Stimulated activated memory B cell treated with anti-CD40 and anti-IgM and Interleukin-4, amounts not matched to agents 10 μg/mL and 1 μg/mL and 100 μg/mL, for 72 hours (primary cell): Measurements from ENCODE around the gene PALM2AKAP2.

Source experiments
- ATAC-seq: fragments of 150-1000 bp; cut with Tn5 transposase; 2 replicates; pipeline ENCODE4 v1.10.0; 2021
- H3K27ac Mint-ChIP-seq: one replicate; pipeline ENCODE4 v1.8.0; 2022; ENCODE audit warnings: mild to moderate bottlenecking, mixed read lengths
- H3K27me3 Mint-ChIP-seq: one replicate; pipeline ENCODE4 v1.8.0; 2022; ENCODE audit warnings: mixed read lengths
- H3K36me3 Mint-ChIP-seq: one replicate; pipeline ENCODE4 v1.8.0; 2022; ENCODE audit warnings: mixed read lengths
- H3K4me1 Mint-ChIP-seq: one replicate; pipeline ENCODE4 v1.8.0; 2022; ENCODE audit warnings: mixed read lengths
- H3K4me3 Mint-ChIP-seq: one replicate; pipeline ENCODE4 v1.8.0; 2022; ENCODE audit warnings: mild to moderate bottlenecking, moderate library complexity, mixed read lengths
- H3K9me3 Mint-ChIP-seq: one replicate; pipeline ENCODE4 v1.8.0; 2022; ENCODE audit warnings: mixed read lengths

PALM2AKAP2 gene

DNA sequence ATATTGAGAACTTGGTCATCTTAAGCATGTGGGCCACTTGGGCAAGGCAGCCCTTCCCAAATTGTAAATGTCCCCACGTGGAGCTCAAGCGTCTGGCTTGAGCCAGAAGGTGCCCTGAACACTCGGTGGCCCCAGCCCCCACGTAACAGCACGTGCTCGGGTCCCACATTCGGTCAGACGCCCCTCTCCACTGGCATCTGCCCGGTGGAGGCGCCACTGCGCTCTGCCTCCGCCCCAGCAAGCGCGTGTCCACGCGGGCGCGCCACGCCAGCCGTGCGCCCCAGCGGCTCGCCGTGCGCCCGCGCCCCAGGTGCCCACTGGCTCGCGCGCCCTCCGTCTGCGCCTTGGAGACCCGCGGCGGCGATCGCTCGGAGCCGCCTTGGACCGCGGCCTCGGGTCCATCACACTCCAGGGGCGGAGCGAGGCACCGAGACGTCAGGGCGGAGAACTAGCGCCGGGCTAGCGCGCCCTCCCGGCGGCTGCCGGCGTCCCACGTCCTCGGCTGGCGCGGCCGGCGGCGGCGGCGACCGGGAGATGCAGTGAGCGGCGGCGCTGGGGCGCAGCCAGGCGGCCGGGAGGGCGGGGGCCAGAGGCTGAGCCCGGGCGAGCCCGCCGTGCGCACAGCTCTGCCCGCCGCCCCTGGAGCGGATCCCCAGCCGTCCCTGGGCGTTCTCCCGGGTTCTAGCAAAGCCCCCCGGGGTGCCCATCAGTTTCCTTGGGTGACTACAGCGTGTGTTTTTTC, at the start of gene PALM2AKAP2:
TSS of gene PALM2AKAP2 (plus strand) at position 488 of the 742 bp plus-strand sequence. CDS start 291 bp downstream, outside the sequence.
- no peaks in the 10 kb centered on the region for H3K36me3 Mint-ChIP-seq
- no peak for ATAC-seq
- no peak within 1 kb of the TSS for H3K27ac Mint-ChIP-seq
- H3K27me3 Mint-ChIP-seq, result peaks cover 59% of the 10 kb centered on the region
- peaks cover 3% of the 10 kb centered on the region for H3K9me3 Mint-ChIP-seq
- H3K4me1 Mint-ChIP-seq, result no peaks in the 10 kb centered on the region
- H3K4me3 Mint-ChIP-seq, result no peak within 1 kb of the TSS

DNA sequence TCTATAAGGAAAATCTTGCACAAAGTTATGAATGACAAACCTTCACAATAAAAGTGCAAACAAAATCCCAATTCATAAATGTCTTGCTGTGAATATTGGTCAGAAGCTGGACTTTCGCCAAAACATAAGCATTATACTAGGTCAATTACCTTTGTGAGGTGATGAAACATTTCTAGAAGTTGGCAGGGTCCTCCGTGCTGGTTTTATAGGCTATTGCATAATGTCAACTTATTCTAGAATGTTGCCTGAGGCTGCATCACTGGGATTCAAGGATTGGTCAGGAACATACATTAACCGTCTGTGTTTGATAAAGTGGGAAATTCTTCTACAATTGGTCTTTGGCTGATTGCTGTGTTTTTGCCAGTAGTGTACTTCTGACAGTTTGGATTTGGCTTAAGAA, 49.8 kb upstream of the PALM2AKAP2 start:
- no peak overlapping the region for H3K27ac Mint-ChIP-seq
- H3K4me1 Mint-ChIP-seq, result no peaks in the 10 kb centered on the region
- peaks cover 38% of the 10 kb centered on the region for H3K27me3 Mint-ChIP-seq
- no peaks in the 10 kb centered on the region for H3K36me3 Mint-ChIP-seq
- no peak overlapping the region for H3K4me3 Mint-ChIP-seq
- no peaks in the 10 kb centered on the region for H3K9me3 Mint-ChIP-seq
- ATAC-seq, result no peak

DNA sequence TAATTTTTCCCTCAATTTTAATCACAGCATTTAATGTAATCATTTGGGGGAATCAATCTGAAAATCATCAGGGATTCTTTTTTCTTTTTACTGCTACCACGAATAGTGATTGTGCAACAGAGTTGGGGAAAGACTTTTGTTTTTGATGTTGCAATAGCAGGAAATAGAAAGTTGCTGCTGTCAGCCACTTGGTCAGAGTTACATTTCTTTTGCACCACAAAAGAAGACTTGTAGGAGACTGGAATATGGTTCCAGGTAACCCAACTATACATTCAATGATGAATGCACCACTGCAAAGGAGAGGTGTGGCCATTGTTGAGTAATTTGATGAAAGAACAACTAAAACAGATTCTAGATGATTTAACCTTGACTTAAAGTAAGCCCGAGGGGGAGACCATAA, 46.3 kb upstream of the PALM2AKAP2 start:
- H3K27ac Mint-ChIP-seq, result no peak overlapping the region
- ATAC-seq, result no peak
- H3K36me3 Mint-ChIP-seq, result no peaks in the 10 kb centered on the region
- H3K4me1 Mint-ChIP-seq, result no peaks in the 10 kb centered on the region
- no peak overlapping the region for H3K4me3 Mint-ChIP-seq
- H3K9me3 Mint-ChIP-seq, result no peaks in the 10 kb centered on the region
- peaks cover 29% of the 10 kb centered on the region for H3K27me3 Mint-ChIP-seq

DNA sequence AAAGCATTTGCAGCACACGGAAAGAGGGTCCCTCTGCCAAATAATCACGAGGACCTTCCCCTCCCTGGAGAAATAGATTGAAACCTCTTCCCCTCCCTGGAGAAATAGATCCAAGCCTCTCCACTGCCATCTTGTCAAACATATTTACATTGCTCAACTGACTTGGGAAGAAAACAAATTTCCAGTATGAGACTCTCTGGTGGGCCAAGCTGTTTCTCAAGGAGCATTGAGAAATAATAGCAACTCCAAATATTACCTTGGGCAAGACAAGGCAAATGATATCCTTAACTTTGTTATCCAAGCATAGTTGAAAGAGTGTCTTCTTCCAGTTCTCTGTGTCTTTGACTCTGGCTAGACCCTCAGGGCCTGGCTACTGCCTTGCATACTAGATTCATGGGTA, 45.2 kb upstream of the PALM2AKAP2 start:
- H3K9me3 Mint-ChIP-seq, result no peaks in the 10 kb centered on the region
- no peak overlapping the region for H3K27ac Mint-ChIP-seq
- no peaks in the 10 kb centered on the region for H3K36me3 Mint-ChIP-seq
- no peaks in the 10 kb centered on the region for H3K4me1 Mint-ChIP-seq
- H3K4me3 Mint-ChIP-seq, result no peak overlapping the region
- no peak for ATAC-seq
- peaks cover 25% of the 10 kb centered on the region for H3K27me3 Mint-ChIP-seq

DNA sequence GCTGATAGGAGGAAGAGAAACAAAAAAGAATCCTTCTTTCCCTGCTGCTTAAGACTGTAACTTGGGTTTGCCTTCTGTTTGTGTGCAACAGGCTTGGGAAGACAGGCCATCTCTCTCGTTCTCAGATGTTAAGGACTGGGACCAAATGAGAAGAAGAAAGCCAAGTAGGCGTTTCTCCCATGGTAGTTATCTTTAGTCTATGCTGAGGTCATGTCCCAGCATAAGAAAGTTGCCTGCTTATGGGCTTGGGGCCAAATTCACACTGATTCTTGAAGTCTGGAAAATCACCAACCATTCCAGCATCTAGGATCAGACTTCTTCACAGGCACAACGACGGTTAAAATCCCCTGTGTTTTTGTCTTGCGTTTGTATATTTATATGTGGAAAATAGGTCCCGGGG, 44.2 kb upstream of the PALM2AKAP2 start:
- Mint-ChIP-seq H3K4me3 (no peak overlapping the region), H3K9me3 (no peaks in the 10 kb centered on the region), H3K36me3 (no peaks in the 10 kb centered on the region), H3K27me3 (peaks cover 20% of the 10 kb centered on the region), H3K4me1 (no peaks in the 10 kb centered on the region), H3K27ac (no peak overlapping the region)
- ATAC-seq, result no peak

DNA sequence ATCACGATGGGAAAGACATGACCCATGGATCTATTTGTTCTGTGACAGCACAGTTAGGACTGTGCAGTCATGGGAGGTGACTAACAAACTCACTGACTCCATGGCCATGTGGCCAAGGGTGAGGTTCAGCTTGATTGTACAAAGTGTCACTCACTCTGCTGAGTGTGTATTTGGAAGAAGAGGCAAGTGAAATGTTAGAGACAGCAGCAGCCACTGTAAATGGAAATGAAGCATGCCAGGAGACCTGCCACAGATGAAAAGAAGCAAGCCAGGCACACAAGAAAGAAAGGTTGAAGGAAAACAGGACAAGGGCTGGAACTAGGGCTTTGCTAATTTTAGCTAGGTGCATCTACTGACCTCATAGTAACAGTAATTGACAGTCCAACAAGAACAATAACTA, 42.7 kb upstream of the PALM2AKAP2 start:
- no peak overlapping the region for H3K4me3 Mint-ChIP-seq
- H3K9me3 Mint-ChIP-seq, result no peaks in the 10 kb centered on the region
- peaks cover 13% of the 10 kb centered on the region for H3K27me3 Mint-ChIP-seq
- H3K27ac Mint-ChIP-seq, result no peak overlapping the region
- no peaks in the 10 kb centered on the region for H3K4me1 Mint-ChIP-seq
- no peak for ATAC-seq
- no peaks in the 10 kb centered on the region for H3K36me3 Mint-ChIP-seq

DNA sequence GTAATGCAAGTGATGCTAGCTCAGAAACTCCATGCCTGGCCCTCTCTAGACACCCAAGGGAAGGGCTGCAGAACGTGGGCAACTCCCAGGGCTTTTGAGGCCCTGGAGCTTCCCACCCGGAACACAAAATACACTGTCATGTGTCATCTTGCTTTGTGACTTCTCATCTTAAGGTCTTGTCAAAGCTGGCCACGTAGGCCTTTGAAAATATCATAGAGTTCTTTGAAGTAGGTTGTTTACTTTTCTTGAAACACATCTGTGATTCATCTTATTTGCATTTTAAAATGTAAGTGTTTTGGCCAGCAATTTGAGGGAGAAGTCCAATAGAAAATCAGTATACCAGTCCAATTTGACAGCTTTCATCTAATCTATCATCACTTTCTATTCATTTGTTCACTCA, 40.2 kb upstream of the PALM2AKAP2 start:
- peaks cover 3% of the 10 kb centered on the region for H3K27me3 Mint-ChIP-seq
- no peak overlapping the region for H3K4me3 Mint-ChIP-seq
- no peak for ATAC-seq
- no peaks in the 10 kb centered on the region for H3K36me3 Mint-ChIP-seq
- no peaks in the 10 kb centered on the region for H3K4me1 Mint-ChIP-seq
- no peaks in the 10 kb centered on the region for H3K9me3 Mint-ChIP-seq
- H3K27ac Mint-ChIP-seq, result no peak overlapping the region

DNA sequence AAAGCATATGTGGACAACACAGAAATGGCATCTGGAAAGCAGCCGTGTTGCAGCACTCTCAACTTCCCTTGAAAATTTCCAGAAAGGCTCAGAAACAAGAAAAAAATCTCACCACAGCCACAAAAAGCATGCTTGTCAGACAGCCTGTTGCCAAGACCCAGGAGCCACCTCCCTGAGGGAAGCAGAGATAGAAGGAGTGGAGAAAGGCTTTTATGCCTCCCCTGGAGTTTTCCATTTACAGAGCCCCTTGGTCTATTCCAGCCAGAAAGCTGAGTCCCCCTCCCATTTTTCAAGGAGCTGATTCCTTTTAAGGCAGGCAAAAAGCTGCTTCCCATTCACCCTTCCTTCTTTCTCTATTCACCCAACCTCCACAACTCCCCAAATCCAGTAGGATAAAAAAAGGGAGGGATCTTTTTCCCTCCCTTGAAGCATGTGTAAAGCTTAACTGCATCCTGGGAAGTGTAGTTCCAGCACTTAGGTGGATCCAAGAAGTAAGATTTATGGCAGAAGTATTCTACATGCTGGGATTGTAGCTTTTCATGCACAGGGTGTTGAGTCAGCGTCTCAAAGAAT, 37.1 kb upstream of the PALM2AKAP2 start:
- H3K9me3 Mint-ChIP-seq, result no peaks in the 10 kb centered on the region
- H3K36me3 Mint-ChIP-seq, result no peaks in the 10 kb centered on the region
- H3K4me1 Mint-ChIP-seq, result no peaks in the 10 kb centered on the region
- no peak overlapping the region for H3K27ac Mint-ChIP-seq
- peaks cover 17% of the 10 kb centered on the region for H3K27me3 Mint-ChIP-seq
- ATAC-seq, result no peak
- no peak overlapping the region for H3K4me3 Mint-ChIP-seq

DNA sequence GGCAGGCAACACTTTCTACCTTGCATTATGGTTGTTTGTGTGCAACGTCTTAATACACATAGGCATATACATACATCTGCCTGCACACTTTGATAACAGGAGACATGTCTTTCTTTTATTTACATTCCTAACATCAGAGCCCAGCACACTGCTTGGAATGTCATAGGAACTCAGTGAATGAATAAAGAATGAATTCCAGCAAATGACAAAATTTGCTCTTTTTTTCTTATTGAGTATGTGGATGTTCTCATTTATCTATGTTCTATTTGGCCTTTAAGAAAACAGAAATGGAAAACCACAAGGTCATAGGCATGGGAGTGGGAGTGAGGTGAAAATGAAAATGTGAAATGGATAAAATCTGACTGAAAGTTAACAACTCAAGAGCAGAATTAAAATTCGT, 36.3 kb upstream of the PALM2AKAP2 start:
- H3K27ac Mint-ChIP-seq, result no peak overlapping the region
- H3K27me3 Mint-ChIP-seq, result peaks cover 17% of the 10 kb centered on the region
- no peak for ATAC-seq
- no peaks in the 10 kb centered on the region for H3K4me1 Mint-ChIP-seq
- H3K36me3 Mint-ChIP-seq, result no peaks in the 10 kb centered on the region
- no peaks in the 10 kb centered on the region for H3K9me3 Mint-ChIP-seq
- no peak overlapping the region for H3K4me3 Mint-ChIP-seq

DNA sequence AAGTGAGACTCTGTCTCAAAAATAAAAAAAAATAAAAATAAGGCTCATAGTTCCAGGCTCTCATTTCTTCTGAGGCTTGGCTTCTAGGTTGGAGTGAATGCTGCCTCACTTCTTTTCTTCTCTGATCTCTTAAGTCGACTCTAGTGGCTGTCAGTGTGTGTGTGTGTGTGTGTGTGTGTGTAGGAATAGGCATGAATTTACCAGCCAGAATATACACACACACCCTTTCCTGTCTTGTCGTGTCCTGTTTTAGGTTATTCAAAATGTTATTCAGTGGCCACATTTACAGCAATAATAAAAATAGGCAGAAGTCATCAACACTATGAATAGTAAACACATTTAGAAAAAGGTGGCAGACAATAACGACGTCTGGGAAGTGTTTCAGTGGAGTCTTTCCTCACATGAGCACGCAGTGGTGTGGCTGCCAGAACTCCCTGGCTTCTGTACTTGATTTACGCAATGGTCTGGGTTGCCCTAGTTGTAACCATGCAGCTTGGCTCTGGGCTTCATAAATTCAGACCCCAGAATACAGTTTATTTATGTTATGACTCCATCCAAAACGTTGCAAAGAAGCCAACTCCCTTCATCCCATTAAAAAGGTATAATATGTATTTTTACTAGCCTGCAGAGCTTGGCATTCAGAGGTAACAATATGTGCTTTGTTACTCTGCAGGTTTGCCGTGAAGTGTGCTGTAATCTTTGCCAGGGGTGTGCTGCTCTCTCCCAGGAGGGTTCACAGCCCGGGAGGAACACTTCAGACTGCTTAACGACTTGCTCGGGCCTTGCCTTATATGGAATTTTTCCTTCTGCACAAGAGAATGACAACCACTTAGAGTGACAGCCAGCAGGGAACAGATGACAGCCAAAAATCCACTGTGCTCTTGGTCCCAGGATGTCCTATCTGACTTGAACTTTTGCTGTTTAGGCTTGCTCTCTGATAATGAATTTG, 34.4 kb upstream of the PALM2AKAP2 start:
- Mint-ChIP-seq H3K36me3 (no peaks in the 10 kb centered on the region), H3K27ac (no peak overlapping the region), H3K4me1 (no peaks in the 10 kb centered on the region), H3K27me3 (peaks cover 17% of the 10 kb centered on the region), H3K4me3 (no peak overlapping the region), H3K9me3 (no peaks in the 10 kb centered on the region)
- no peak for ATAC-seq

DNA sequence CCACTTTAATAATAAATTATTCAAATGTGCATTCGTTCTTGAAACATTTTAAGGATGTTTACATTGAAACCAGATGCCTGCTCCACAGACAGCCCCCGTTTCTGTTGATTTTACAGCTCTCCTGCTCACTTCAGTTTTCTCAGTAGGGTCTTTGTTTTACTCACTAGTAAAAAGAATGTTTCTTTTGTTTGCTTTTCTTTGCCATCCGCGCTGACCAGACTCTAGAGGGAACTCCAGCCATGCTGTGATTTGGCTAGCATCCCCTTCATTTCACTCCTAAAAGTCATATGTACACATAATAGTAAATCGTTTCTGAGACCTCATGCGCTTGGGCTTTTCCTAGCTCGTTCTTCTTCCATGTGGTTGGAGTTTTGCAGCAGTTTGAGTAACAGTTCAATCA, 28.7 kb upstream of the PALM2AKAP2 start:
- Mint-ChIP-seq H3K9me3 (peaks cover 3% of the 10 kb centered on the region), H3K27ac (no peak overlapping the region), H3K4me1 (no peaks in the 10 kb centered on the region), H3K4me3 (no peak overlapping the region), H3K36me3 (no peaks in the 10 kb centered on the region), H3K27me3 (peaks cover 16% of the 10 kb centered on the region)
- ATAC-seq, result no peak

DNA sequence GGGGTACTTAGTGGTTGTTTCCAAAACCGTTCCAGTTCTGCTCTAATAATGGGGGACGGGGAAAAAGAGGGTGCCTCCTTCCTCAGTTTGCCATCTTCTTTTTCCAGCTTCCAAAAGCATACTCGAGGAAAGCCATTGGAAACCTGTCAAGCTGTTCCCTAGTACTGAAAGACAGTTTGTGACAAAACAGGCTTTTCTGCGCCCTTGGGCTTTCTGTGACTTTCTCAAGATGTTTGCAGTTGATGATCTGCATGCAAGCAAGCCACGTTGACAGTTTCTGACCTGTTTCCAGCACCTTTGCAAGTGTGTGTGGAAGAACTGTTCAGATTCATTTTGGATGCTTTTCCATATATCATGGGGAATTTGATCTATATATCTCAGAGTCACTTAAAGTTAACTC, 26.7 kb upstream of the PALM2AKAP2 start:
- ATAC-seq, result no peak
- peaks cover 16% of the 10 kb centered on the region for H3K27me3 Mint-ChIP-seq
- H3K4me1 Mint-ChIP-seq, result no peaks in the 10 kb centered on the region
- H3K9me3 Mint-ChIP-seq, result peaks cover 3% of the 10 kb centered on the region
- no peak overlapping the region for H3K27ac Mint-ChIP-seq
- H3K4me3 Mint-ChIP-seq, result no peak overlapping the region
- H3K36me3 Mint-ChIP-seq, result no peaks in the 10 kb centered on the region

DNA sequence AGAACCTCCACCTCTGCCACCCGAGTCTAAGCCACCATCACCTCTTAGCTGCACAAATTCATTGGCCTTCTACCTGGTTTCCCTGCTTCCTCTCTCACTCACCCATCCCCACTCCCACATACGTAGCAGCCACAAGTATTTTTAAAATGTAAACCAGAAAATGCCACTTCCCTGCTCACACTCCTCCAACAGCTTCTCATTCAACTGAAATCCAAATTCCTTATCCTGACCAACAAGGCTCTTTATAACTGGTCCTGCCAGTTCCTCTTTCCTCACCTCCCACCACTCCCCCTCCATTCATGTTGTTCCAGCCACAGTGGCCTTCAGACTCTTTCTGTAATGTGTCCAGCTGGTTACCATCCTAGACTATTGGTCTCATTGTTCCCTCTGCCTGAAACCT, 25.0 kb upstream of the PALM2AKAP2 start:
- ATAC-seq, result no peak
- Mint-ChIP-seq H3K9me3 (peaks cover 3% of the 10 kb centered on the region), H3K27me3 (peaks cover 16% of the 10 kb centered on the region), H3K27ac (no peak overlapping the region), H3K4me1 (no peaks in the 10 kb centered on the region), H3K36me3 (no peaks in the 10 kb centered on the region), H3K4me3 (no peak overlapping the region)

DNA sequence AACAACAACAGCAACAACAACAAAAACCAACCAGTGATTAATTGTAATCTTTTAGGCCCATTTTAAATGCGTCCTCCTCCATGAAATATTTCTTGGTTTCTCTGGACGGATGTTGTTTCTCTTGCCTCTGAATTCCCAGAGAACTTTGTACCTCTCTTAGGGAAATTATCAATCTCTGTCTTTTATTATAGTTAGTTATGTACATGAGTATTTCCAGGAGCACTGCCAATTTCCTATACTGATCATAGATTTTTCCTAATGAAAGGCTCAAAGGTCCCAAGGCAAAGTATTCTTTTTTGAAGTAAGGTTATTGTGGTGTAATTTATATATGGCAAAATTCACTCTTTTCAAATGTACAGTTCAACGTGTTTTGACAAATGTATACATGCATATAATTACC, 20.4 kb upstream of the PALM2AKAP2 start:
- H3K4me3 Mint-ChIP-seq, result no peak overlapping the region
- no peak overlapping the region for H3K27ac Mint-ChIP-seq
- H3K27me3 Mint-ChIP-seq, result peaks cover 18% of the 10 kb centered on the region
- ATAC-seq, result no peak
- no peaks in the 10 kb centered on the region for H3K36me3 Mint-ChIP-seq
- H3K4me1 Mint-ChIP-seq, result no peaks in the 10 kb centered on the region
- no peaks in the 10 kb centered on the region for H3K9me3 Mint-ChIP-seq

DNA sequence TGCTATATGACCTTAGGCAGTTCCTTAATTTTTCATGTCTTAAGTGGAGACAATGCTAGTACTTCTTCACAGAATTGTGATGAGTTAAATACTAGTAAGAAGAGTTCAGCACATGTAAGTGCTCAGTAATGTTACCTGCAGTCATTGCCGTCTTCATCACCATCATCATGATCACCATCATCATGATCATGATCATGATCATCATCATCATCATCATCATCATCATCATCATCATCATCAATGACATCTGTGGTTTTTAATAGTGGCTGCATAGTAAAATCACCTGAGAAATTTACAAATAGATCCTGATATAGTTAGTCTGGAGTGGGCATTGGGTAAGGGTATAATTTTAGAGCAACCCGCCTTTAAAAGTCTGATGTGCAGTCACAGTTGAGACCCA, 14.7 kb upstream of the PALM2AKAP2 start:
- no peaks in the 10 kb centered on the region for H3K9me3 Mint-ChIP-seq

More for the DNA sequence above, 14.7 kb upstream of the PALM2AKAP2 start:
- Mint-ChIP-seq H3K4me3 (no peak overlapping the region), H3K27ac (no peak overlapping the region), H3K27me3 (peaks cover 48% of the 10 kb centered on the region), H3K36me3 (no peaks in the 10 kb centered on the region), H3K4me1 (no peaks in the 10 kb centered on the region)
- ATAC-seq, result no peak
